Non-pigmented ciliary epithelial cell (primary cell): ENCODE measurements around the gene SLC39A12.
A peak's percentile ranks its signal among the peaks of the same experiment; 100 is the strongest.

Source experiments
- DNase-seq: peaks from one replicate; pipeline ENCODE4 v3.0.0-alpha.2; 2010; ENCODE audit warnings: low read depth

SLC39A12 gene

GRCh38 chr10:17963431-17963830, 11.7 kb downstream of the SLC39A12 start:
- no peak for DNase-seq

GRCh38 chr10:17965649-17966235, 14.0 kb downstream of the SLC39A12 start:
- no peak for DNase-seq

- DNase-seq = no peak
Measured at GRCh38 chr10:17974505-17974904, 22.8 kb downstream of the SLC39A12 start.

GRCh38 chr10:17980846-17981565, 29.3 kb downstream of the SLC39A12 start:
- DNase-seq = no peak

GRCh38 chr10:17981766-17982380, 30.2 kb downstream of the SLC39A12 start:
- DNase-seq = peak; percentile 79

- DNase-seq = peak; percentile 37
Measured at GRCh38 chr10:17984056-17984455, 32.3 kb downstream of the SLC39A12 start.

- DNase-seq = no peak
Measured at GRCh38 chr10:17984563-17984962, 32.8 kb downstream of the SLC39A12 start.

GRCh38 chr10:17989908-17990767, 38.4 kb downstream of the SLC39A12 start:
- DNase-seq = peak; percentile 68

GRCh38 chr10:17992266-17992665, 40.5 kb downstream of the SLC39A12 start:
- no peak for DNase-seq

- peak; percentile 36 for DNase-seq
Measured at GRCh38 chr10:17993361-17993760, 41.6 kb downstream of the SLC39A12 start.

- no peak for DNase-seq
Measured at GRCh38 chr10:18000601-18001000, 48.9 kb downstream of the SLC39A12 start.

- no peak for DNase-seq
Measured at GRCh38 chr10:18005445-18005780, 53.7 kb downstream of the SLC39A12 start.

- peak; percentile 31 for DNase-seq
Measured at GRCh38 chr10:18005781-18006456, 54.2 kb downstream of the SLC39A12 start.

GRCh38 chr10:18008986-18009385, 57.3 kb downstream of the SLC39A12 start:
- no peak for DNase-seq

- no peak for DNase-seq
Measured at GRCh38 chr10:18010050-18010449, 58.3 kb downstream of the SLC39A12 start.

- no peak for DNase-seq
Measured at GRCh38 chr10:18020523-18020922, 68.8 kb downstream of the SLC39A12 start.

GRCh38 chr10:18021725-18022480, 70.2 kb downstream of the SLC39A12 start:
- DNase-seq = no peak

- DNase-seq = no peak
Measured at GRCh38 chr10:18043148-18044006, 91.7 kb downstream of the SLC39A12 start.

GRCh38 chr10:18044976-18045720, 93.4 kb downstream of the SLC39A12 start:
- DNase-seq = peak; percentile 75

- no peak for DNase-seq
Measured at GRCh38 chr10:18056583-18056982, 104.9 kb downstream of the SLC39A12 start.
